Left ventricle myocardium inferior (tissue), 1 donor: ENCODE data around the gene HSF2. TPM values are rescaled to one million over a fixed set of nuclear protein-coding genes. Genes with fewer than 3 reads are reported as not detected.

Experiments
- DNase-seq: peaks from one replicate; pipeline ENCODE4 v3.0.0-alpha.2; 2020
- H3K27ac ChIP-seq: fragments of 200-600 bp; replicated peaks from 2 replicates; pipeline ENCODE4 v1.8.0; 2021
- H3K27me3 ChIP-seq: fragments of 200-600 bp; 2 replicates; pipeline ENCODE4 v1.8.0; 2021; ENCODE audit warnings: low read depth
- H3K36me3 ChIP-seq: fragments of 200-600 bp; 2 replicates; pipeline ENCODE4 v1.8.0; 2021
- H3K4me1 ChIP-seq: fragments of 200-600 bp; 2 replicates; pipeline ENCODE4 v1.8.0; 2021
- H3K4me3 ChIP-seq: fragments of 200-600 bp; 2 replicates; pipeline ENCODE4 v1.8.0; 2021; ENCODE audit warnings: mild to moderate bottlenecking, moderate library complexity
- H3K9me3 ChIP-seq: fragments of 200-600 bp; replicated peaks from 2 replicates; pipeline ENCODE4 v1.8.0; 2021
- CTCF ChIP-seq: fragments of 200-600 bp; IDR thresholded peaks from 2 replicates; pipeline ENCODE4 v1.8.0; 2021; ENCODE audit warnings: antibody characterized with exemption, mild to moderate bottlenecking, borderline replicate concordance
- intact Hi-C: fragments of 100-400 bp; cut with micrococcal nuclease; formaldehyde crosslinking; loops from one replicate; pipeline ENCODE4 v1.11.0; 2022
- total RNA-seq: library from RNA; stranded (reverse); fragmentation: NEBNext Ultra II Directional; extraction: Animal tissue kit (Norgen Biotek cat#: 25700); gene quantifications from one replicate; pipeline ENCODE4 v1.2.1, GENCODE V29; 2021
- donor health status: DM: no; HTN: yes; CAD: no; lungs with severe emphysema.

HSF2 gene
- total RNA-seq, 1 donor from 2014 or later, result 21.0 TPM

DNA sequence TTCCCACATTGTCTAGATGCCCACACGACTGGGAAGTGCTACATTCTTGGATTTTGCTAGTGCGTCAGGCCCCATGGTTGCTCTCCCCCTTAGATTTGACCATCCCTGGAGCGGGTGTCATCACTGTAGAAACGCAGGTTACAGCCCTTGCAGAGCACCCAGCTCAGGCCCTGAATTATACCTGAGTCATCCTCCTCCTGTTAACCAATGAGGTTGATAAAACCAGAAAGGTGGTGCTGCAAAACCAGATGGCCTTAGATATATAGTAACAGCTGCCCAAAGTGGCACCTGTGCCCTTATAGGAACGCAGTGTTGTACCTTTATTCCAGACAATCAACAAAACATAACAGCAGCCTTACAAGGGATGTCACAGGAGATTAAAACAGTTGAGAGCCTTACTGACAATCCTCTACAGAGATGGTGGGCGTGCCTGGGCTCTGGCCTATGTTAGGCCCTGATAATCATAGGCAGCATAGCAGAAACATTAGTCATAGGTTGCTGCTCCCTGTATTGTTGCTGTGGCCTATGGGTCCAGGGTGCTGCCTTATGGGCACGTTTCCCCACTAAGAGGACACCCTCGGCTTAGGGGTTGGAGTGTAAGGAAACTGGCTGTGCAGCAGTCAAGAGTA is 33.6 kb upstream of the HSF2 start:
- no peaks in the 10 kb centered on the region for H3K36me3 ChIP-seq
- intact Hi-C loops, result no loop called here
- no peak for DNase-seq
- H3K27ac ChIP-seq, result no peak overlapping the region
- TF ChIP-seq CTCF, result no peak
- no peak overlapping the region for H3K4me3 ChIP-seq
- H3K27me3 ChIP-seq, result no peaks in the 10 kb centered on the region
- H3K4me1 ChIP-seq, result no peaks in the 10 kb centered on the region
- no peaks in the 10 kb centered on the region for H3K9me3 ChIP-seq

- no peaks in the 10 kb centered on the region for H3K9me3 ChIP-seq
- intact Hi-C loops, result no loop called here
- H3K27me3 ChIP-seq, result no peaks in the 10 kb centered on the region
- no peak overlapping the region for H3K4me3 ChIP-seq
- no peak overlapping the region for H3K27ac ChIP-seq
- no peak for TF ChIP-seq CTCF
- H3K4me1 ChIP-seq, result no peaks in the 10 kb centered on the region
- H3K36me3 ChIP-seq, result no peaks in the 10 kb centered on the region
- no peak for DNase-seq
Observed at GRCh38 chr6:122367171-122367570, 32.3 kb upstream of the HSF2 start.

DNA sequence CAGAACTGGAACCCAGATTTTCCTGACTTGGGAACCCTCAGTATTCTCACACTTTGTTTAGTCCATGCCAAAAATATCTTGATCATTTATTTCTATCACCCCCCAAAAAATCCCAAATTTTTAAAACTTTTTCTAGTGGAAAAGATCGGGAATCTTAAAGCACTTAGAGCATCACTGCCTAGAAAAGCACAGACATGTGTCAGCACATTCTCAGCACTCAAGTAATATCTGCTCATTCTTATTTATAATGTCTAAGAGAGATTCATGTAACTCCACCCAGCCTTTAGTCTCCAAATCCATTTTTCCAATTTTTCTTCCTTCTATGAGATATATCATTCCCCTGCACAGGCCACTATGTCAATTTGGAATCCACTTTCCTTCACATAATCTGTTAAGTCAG is 29.9 kb upstream of the HSF2 start:
- H3K27me3 ChIP-seq, result no peaks in the 10 kb centered on the region
- TF ChIP-seq CTCF, result no peak
- no peaks in the 10 kb centered on the region for H3K36me3 ChIP-seq
- H3K4me1 ChIP-seq, result no peaks in the 10 kb centered on the region
- DNase-seq, result no peak
- intact Hi-C loops, result no loop called here
- H3K9me3 ChIP-seq, result no peaks in the 10 kb centered on the region
- H3K4me3 ChIP-seq, result no peak overlapping the region
- no peak overlapping the region for H3K27ac ChIP-seq

GRCh38 chr6:122372647-122373046 is 26.8 kb upstream of the HSF2 start:
- no peak for DNase-seq
- H3K9me3 ChIP-seq, result no peaks in the 10 kb centered on the region
- H3K27ac ChIP-seq, result no peak overlapping the region
- no peaks in the 10 kb centered on the region for H3K4me1 ChIP-seq
- peak; percentile 48 for TF ChIP-seq CTCF
- no peak overlapping the region for H3K4me3 ChIP-seq
- H3K27me3 ChIP-seq, result no peaks in the 10 kb centered on the region
- intact Hi-C loops, result no loop called here
- no peaks in the 10 kb centered on the region for H3K36me3 ChIP-seq

DNA sequence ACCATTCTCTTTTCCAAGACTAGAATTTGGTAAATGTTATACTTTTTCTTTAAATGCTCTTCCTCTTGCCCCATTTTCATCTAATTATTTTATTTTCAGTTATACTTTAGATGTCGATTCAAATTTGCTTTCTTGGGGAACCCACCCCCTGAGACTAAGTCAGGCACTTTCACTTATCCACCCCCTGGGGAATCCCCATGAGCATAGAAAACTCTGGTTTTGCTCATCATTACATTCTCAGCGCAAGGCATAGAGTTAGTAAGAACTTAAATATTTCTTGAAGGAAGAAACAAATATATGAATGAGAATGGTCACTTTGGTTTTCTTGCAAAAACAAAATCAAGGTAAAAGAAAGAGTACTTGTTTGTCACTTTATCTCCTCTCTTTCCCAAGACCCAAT is 25.1 kb upstream of the HSF2 start:
- H3K9me3 ChIP-seq, result no peaks in the 10 kb centered on the region
- no peaks in the 10 kb centered on the region for H3K4me1 ChIP-seq
- no peak overlapping the region for H3K4me3 ChIP-seq
- H3K36me3 ChIP-seq, result no peaks in the 10 kb centered on the region
- H3K27me3 ChIP-seq, result no peaks in the 10 kb centered on the region
- no peak for TF ChIP-seq CTCF
- intact Hi-C loops, result no loop called here
- DNase-seq, result no peak
- no peak overlapping the region for H3K27ac ChIP-seq

GRCh38 chr6:122376246-122376645 is 23.2 kb upstream of the HSF2 start:
- intact Hi-C loops, result no loop called here
- no peak for TF ChIP-seq CTCF
- H3K27me3 ChIP-seq, result peaks cover 4% of the 10 kb centered on the region
- H3K4me1 ChIP-seq, result no peaks in the 10 kb centered on the region
- no peak overlapping the region for H3K27ac ChIP-seq
- H3K4me3 ChIP-seq, result no peak overlapping the region
- H3K9me3 ChIP-seq, result no peaks in the 10 kb centered on the region
- no peak for DNase-seq
- no peaks in the 10 kb centered on the region for H3K36me3 ChIP-seq
